Epithelial cell of proximal tubule (primary cell): ENCODE results near the gene MTRF1. TPM values are rescaled to one million over a fixed set of nuclear protein-coding genes. Genes with fewer than 3 reads are reported as not detected.

Experiments used
- DNase-seq: peaks from one replicate; pipeline ENCODE4 v3.0.0-alpha.2; 2011; ENCODE audit warnings: low read depth
- H3K4me3 ChIP-seq: 2 replicates; pipeline ENCODE4 v1.5.1; 2011; ENCODE audit warnings: low read depth, mild to moderate bottlenecking, low read length
- CTCF ChIP-seq: conservative IDR thresholded peaks from 2 replicates; pipeline ENCODE4 v1.5.1; 2012; ENCODE audit warnings: low read depth, mild to moderate bottlenecking, low read length
- total RNA-seq: library from RNA; depleted of rRNA; stranded (reverse); fragments of >200 nt; gene quantifications from 2 replicates; pipeline ENCODE4 v1.2.3, GENCODE V29; 2015

Gene MTRF1, protein sequence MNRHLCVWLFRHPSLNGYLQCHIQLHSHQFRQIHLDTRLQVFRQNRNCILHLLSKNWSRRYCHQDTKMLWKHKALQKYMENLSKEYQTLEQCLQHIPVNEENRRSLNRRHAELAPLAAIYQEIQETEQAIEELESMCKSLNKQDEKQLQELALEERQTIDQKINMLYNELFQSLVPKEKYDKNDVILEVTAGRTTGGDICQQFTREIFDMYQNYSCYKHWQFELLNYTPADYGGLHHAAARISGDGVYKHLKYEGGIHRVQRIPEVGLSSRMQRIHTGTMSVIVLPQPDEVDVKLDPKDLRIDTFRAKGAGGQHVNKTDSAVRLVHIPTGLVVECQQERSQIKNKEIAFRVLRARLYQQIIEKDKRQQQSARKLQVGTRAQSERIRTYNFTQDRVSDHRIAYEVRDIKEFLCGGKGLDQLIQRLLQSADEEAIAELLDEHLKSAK
- 6.9 and 8.3 TPM in 2 replicates for total RNA-seq

- H3K4me3 ChIP-seq, result peak within 1 kb of the TSS; percentile 83
- no peak for DNase-seq
- TF ChIP-seq CTCF, result no peak
Measured at GRCh38 chr13:41263261-41263971, at the start of gene MTRF1. Gene MTRF1, minus strand, starts transcription at chr13:41263576. Its CDS starts 2,669 bp downstream, at chr13:41260907.

DNA sequence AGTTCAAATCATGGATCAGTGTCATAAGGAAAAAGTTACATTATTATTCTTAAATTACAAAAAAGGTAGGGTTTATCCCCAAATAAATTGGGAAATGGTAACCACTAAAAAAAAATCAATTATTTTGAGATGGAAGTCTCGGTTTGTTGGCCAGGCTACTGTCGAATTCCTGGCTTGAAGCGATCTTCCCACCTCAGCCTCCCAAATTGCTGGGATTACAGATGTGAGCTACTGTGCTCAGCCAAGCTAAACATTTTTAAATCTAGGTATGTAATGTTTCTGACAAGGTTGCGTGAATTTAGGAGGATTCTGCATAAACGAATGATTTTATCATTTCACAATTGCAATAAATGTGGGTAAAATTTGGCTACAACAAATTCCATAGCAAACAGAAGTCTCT lies 49.7 kb upstream of the MTRF1 start:
- no peak for DNase-seq

DNA sequence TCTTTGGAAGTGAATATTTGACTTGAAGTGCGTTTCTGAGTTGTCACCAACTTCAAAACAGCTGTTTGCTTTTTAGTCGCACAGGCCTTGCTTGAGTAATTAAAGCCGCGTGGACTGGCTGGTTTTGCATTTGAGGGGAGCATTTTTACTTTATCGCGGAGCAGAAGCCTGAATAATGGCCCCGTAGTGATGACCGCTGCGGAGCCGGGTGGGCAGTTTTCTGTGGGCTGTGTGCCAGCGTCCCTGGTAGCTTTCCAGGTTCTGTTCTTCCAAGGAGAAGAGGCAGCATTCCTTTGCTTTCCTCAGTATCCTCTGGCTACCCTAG lies 48.8 kb upstream of the MTRF1 start:
- H3K4me3 ChIP-seq, result peak overlapping the region; percentile 96
- DNase-seq, result no peak
- no peak for TF ChIP-seq CTCF

More for the DNA sequence above, 49.7 kb upstream of the MTRF1 start:
- peak overlapping the region; percentile 96 for H3K4me3 ChIP-seq
- TF ChIP-seq CTCF, result no peak

DNA sequence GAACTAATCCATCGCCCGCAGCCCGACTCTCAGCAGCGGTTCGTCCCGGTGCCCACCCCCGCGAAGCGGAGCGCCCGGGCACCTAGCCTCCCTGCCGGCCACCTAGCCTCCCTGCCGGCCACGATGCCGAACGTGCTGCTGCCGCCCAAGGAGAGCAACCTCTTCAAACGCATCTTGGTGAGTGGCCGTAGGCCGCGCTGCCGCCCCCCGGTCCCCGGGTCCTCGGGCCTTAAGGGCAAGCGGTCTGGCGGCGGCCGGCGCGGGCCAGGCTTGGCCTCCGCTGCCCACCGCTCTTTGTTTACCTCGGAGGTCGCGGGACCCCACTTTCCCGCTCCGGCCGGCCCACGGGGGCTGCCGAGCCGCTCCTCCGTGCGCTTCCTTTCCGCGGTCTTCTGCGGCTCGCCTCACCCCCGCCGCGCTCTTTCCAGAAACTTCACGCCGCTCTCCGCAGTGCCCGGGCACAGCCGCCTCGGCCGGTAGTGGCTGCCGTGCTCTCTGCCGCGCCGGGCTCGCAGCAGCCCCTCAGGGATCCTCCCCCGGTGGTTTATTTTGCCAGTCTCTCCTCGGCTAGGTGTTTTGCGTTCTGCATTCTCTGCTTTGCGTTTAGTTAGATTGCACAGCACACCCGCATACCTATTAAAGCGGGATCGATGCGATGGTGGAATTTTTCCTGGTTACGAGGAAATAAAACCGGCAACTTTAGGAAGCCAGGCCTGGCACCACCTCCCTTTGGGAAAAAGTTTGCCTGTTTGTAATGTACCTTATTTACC lies 48.2 kb upstream of the MTRF1 start:
- H3K4me3 ChIP-seq, result peak overlapping the region; percentile 96
- TF ChIP-seq CTCF, result no peak
- no peak for DNase-seq

DNA sequence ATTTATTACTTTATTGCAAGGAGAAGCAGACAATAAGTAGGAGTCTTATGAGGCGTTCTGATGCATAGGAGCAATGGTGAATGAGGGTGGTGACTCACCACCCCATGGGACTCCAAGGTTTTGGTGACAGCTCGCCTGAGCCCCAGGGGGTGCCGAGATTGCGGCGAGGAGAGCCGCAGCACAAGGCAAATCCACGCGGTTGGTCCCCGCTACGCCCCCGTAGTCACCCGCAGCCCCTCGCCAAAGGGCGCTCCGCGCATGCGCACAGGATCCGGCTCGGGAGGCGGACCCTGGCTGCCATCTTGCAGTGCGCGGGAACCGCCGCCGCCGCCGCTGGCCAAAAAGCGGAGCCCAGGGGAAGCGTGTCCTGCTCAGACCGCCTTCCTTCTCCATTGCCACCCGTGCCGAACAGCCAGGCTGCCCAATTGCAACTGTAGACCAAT lies 47.6 kb upstream of the MTRF1 start, which contains the start of gene NAA16:
NAA16 (plus strand) TSS at position 305 of the 443 bp plus-strand sequence. CDS start 262 bp downstream, outside the sequence.
- TF ChIP-seq CTCF, result no peak
- peak within 1 kb of the TSS; percentile 96 for H3K4me3 ChIP-seq
- DNase-seq, result no peak

- no peak for TF ChIP-seq CTCF
- no peak for DNase-seq
- no peak overlapping the region for H3K4me3 ChIP-seq
Measured at GRCh38 chr13:41307884-41308640, 44.7 kb upstream of the MTRF1 start.
